Measurements from ENCODE around the gene ZNF37A. TPM values are rescaled to one million over a fixed set of nuclear protein-coding genes. Genes with fewer than 3 reads are reported as not detected.

The ZNF37A gene
- total RNA-seq, 1 donor from 2014 or later: 22.2 TPM

GRCh38 chr10:38157270-38157685, 63.1 kb downstream of the ZNF37A start:
- peaks cover 8% of the 10 kb centered on the region for H3K9me3 Mint-ChIP-seq
- no peak for TF ChIP-seq CTCF (conservative IDR thresholded peaks at IDR 0.05)
- H3K4me1 Mint-ChIP-seq (ENCODE audit: unreplicated experiment): no peaks in the 10 kb centered on the region
- DNase-seq (ENCODE audit: extremely low spot score, unreplicated experiment): no peak
- H3K27me3 Mint-ChIP-seq: no peaks in the 10 kb centered on the region
- no peak overlapping the region for H3K4me3 Mint-ChIP-seq
- no peaks in the 10 kb centered on the region for H3K36me3 Mint-ChIP-seq
- no peak overlapping the region for H3K27ac Mint-ChIP-seq

DNA sequence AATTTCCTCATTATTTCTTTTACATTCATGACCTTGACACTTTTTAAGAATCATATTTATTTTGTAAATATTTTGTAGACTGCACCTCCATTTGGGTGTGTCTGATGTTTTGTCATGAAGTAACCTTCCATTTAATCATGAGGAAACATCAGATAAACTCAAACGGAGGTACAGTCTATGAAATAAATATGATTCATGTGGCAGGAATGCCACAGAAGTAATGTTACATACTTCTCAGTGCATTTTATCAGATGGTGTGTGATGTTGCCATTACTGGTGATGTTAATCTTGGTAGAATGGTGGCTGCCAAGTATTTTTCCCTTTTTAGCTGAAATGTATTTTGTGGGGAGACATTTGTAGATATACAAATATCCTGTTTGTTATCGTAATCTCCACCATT, 64.9 kb downstream of the ZNF37A start:
- no peak for DNase-seq (ENCODE audit: extremely low spot score, unreplicated experiment)
- no peaks in the 10 kb centered on the region for H3K36me3 Mint-ChIP-seq
- H3K27me3 Mint-ChIP-seq: no peaks in the 10 kb centered on the region
- H3K9me3 Mint-ChIP-seq: peaks cover 8% of the 10 kb centered on the region
- TF ChIP-seq CTCF (conservative IDR thresholded peaks at IDR 0.05): no peak
- no peaks in the 10 kb centered on the region for H3K4me1 Mint-ChIP-seq (ENCODE audit: unreplicated experiment)
- no peak overlapping the region for H3K4me3 Mint-ChIP-seq
- no peak overlapping the region for H3K27ac Mint-ChIP-seq

DNA sequence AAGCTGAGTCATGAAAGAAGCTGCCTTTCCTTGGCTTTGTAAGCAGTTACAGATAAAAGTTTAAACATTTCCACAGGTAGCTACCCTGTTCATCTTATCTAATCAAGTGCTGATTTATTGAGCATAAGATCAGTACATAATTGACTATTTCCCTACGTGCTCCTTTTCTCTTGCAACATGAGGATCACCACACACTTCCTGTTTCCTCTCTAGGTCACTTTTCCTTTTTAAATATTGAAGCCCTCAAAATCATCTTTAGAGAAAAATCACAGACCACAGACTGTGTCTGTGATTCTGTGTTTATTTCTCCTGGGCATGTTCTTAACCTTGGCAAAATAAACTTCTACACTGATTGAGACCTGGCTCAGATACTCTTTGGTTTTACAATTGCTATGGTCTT, 69.5 kb downstream of the ZNF37A start:
- Mint-ChIP-seq H3K4me3 (no peak overlapping the region), H3K4me1 (ENCODE audit: unreplicated experiment) (no peaks in the 10 kb centered on the region), H3K36me3 (no peaks in the 10 kb centered on the region), H3K27ac (no peak overlapping the region), H3K27me3 (no peaks in the 10 kb centered on the region), H3K9me3 (peaks cover 4% of the 10 kb centered on the region)
- DNase-seq (ENCODE audit: extremely low spot score, unreplicated experiment): no peak
- no peak for TF ChIP-seq CTCF (conservative IDR thresholded peaks at IDR 0.05)

DNA sequence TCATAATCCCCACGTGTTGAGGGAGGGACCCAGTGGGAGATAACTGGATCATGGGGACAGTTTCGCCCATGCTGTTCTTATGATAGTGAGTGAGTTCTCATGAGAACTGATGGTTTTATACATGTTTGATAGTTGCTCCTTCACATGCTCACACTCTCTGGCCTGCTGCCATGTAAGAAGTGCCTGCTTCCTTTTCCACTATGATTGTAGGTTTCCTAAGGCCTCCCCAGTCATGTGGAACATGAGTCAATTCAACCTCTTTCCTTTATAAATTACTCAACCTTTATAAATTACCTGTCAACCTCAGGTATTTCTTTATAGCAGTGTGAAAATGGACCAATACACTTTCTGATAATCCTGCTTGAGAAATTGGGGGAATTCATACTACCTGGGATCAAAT, 80.2 kb downstream of the ZNF37A start:
- H3K36me3 Mint-ChIP-seq: no peaks in the 10 kb centered on the region
- no peak overlapping the region for H3K27ac Mint-ChIP-seq
- H3K9me3 Mint-ChIP-seq: peaks cover 10% of the 10 kb centered on the region
- no peak for TF ChIP-seq CTCF (conservative IDR thresholded peaks at IDR 0.05)
- no peaks in the 10 kb centered on the region for H3K27me3 Mint-ChIP-seq
- no peaks in the 10 kb centered on the region for H3K4me1 Mint-ChIP-seq (ENCODE audit: unreplicated experiment)
- DNase-seq (ENCODE audit: extremely low spot score, unreplicated experiment): no peak
- no peak overlapping the region for H3K4me3 Mint-ChIP-seq

GRCh38 chr10:38184477-38184876, 90.3 kb downstream of the ZNF37A start:
- no peaks in the 10 kb centered on the region for H3K9me3 Mint-ChIP-seq
- no peak overlapping the region for H3K27ac Mint-ChIP-seq
- no peaks in the 10 kb centered on the region for H3K36me3 Mint-ChIP-seq
- no peaks in the 10 kb centered on the region for H3K27me3 Mint-ChIP-seq
- no peak for TF ChIP-seq CTCF (conservative IDR thresholded peaks at IDR 0.05)
- no peaks in the 10 kb centered on the region for H3K4me1 Mint-ChIP-seq (ENCODE audit: unreplicated experiment)
- H3K4me3 Mint-ChIP-seq: no peak overlapping the region
- DNase-seq (ENCODE audit: extremely low spot score, unreplicated experiment): no peak

Other genes with a start within 250 kb of the ZNF37A start
- gene ZNF248, start 236.7 kb upstream of the ZNF37A start, total RNA-seq (ENCODE audit: low replicate concordance): 6.0 and 9.5 TPM in 2 replicates
- 2.0 and 6.9 TPM in 2 replicates for gene ZNF25, start 117.7 kb upstream of the ZNF37A start, total RNA-seq (ENCODE audit: low replicate concordance)
- 31.5 and 32.2 TPM in 2 replicates for gene ZNF33A, start 83.7 kb upstream of the ZNF37A start, total RNA-seq (ENCODE audit: low replicate concordance)

Measured in type B pancreatic cell (in vitro differentiated cells).